GM10266 (cell line): ENCODE results near the gene MCC.
A peak's percentile ranks its signal among the peaks of the same experiment; 100 is the strongest.

Experiments
- DNase-seq: peaks from one replicate; pipeline ENCODE4 v3.0.0; 2012; ENCODE audit errors: extremely low spot score
- TF ChIP-seq, protein P1 (sequence below): IDR thresholded peaks from 2 replicates; pipeline ENCODE4 v1.5.1; 2012; ENCODE audit warnings: mild to moderate bottlenecking, low read depth; ENCODE audit not compliant: control insufficient read depth, insufficient read depth; ENCODE audit errors: missing control alignments

MCC gene

DNA sequence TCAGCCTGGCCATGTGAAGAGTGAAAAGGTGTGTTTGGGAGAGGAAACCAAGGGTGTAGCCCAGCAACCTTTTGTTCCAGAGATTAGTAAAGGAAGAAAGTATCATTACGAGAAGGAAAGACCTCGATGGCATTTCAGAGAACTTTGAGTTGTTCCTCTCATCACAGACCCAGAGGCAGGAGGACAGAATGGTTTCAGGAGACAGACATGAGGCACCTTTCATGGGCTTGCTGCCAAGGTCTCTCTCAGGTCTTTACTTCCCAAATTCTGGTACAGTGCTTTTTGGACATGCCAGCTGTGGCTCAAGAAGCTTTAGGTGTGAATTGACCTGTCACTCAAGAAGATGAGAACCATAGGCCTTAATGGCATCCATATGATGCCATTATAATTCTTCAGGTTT lies 2.8 kb upstream of the MCC start:
- TF ChIP-seq, protein P1, sequence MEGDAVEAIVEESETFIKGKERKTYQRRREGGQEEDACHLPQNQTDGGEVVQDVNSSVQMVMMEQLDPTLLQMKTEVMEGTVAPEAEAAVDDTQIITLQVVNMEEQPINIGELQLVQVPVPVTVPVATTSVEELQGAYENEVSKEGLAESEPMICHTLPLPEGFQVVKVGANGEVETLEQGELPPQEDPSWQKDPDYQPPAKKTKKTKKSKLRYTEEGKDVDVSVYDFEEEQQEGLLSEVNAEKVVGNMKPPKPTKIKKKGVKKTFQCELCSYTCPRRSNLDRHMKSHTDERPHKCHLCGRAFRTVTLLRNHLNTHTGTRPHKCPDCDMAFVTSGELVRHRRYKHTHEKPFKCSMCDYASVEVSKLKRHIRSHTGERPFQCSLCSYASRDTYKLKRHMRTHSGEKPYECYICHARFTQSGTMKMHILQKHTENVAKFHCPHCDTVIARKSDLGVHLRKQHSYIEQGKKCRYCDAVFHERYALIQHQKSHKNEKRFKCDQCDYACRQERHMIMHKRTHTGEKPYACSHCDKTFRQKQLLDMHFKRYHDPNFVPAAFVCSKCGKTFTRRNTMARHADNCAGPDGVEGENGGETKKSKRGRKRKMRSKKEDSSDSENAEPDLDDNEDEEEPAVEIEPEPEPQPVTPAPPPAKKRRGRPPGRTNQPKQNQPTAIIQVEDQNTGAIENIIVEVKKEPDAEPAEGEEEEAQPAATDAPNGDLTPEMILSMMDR: no peak
- no peak for DNase-seq

DNA sequence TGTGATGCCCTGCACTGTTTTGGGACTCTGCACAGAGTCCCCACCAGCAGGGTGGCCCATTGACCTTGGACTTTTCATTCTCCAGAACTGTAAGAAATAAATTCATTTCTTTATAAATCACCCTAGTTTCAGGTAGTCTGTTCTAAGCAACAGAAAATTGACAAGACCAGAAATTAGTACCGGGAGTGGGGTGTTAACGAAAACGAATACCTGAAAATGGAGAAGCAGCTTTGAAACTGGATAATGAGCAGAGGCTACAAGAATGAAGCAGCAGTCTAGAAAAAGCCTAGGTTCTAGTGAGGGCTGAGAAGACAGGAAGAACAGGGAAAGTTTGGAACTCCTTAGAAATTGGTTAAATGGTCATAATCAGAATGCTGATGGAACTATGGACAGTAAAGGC lies 2.1 kb upstream of the MCC start:
- TF ChIP-seq, protein P1: no peak

DNA sequence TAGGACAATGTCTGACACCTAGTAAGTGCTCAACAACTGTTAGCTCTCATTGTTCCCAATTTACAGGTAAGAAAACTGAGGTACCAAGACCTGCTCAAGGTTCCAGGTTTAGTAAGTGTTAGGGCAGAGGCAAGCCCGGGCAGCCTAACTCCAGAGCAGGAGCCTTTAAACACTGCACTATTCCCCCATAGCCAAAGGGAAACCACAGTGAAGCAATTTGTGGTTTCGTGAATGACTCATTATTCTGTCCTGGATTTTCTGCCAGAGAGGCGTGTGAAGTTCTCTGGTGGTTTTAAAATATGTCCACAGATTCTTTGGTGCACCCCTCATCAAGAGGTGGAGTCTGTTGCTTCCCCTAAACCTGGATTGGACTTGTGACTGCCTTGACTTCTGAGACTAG lies 1.0 kb upstream of the MCC start:
- DNase-seq: peak; percentile 27
- TF ChIP-seq, protein P1: no peak

More for the DNA sequence above, 2.1 kb upstream of the MCC start:
- DNase-seq: no peak

DNA sequence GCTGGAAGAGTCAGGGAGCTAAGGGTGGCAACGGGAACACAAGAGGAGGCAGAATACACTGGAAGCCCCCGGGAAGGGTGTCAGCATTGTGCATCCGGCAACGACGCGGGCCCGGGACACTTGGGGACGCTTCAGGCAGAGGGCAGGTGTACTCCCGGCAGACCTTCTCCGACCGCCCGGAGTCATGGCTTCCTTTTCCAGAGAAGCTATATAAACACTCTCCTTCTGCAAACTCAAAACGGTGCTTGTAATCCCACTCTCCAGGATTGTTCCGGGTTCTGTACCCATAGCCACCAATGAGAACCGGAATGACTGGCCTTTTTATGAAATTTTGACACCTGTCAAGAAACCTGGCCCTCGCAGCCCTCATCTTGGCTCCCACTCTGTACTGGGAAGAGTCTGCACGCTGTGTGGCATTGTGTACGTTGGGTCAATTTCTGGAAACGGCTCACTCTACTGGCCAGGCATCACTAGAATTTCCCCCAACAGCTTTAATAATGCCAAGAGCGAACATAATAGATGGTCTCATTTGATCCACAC lies 462 bp upstream of the MCC start:
- DNase-seq: no peak
- TF ChIP-seq, protein P1: no peak

DNA sequence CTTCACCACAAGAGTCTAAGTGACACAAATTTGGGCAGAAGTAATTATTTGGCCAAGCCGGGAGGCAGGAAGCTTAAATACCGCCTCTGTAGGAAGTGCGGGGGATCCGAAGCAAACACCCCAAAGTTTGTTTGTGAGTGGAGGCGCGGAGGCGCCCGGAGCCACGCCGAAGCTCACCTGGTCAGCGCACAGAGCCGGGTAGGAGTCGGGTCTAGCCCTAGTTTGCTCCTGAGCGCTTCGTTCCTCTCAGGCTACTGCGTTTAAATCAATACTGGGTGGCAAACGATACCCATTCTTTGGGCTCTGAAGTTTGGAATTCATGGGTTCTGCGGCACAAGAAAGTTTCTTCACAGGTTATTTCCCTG lies 855 bp downstream of the MCC start:
- TF ChIP-seq, protein P1: no peak
- peak; percentile 29 for DNase-seq

DNA sequence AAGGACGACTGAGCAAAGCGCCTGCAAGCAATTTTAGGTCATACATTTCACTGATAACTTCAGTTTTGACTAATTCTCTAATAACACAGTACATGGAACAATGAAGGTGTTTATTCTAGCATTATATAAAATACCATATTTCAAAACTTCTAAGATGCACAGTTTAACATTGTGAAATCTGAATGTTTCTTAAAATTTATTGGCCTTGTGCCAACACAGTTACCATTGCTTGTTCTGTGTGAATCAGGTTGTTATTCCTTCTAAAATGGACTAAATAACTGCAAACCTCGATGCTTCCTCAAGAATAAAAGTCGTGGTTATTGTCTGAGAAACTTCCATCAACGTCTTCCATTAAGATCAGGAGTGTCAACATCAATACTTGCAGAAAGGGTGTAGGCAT lies 8.0 kb downstream of the MCC start:
- TF ChIP-seq, protein P1: no peak
- DNase-seq: no peak

DNA sequence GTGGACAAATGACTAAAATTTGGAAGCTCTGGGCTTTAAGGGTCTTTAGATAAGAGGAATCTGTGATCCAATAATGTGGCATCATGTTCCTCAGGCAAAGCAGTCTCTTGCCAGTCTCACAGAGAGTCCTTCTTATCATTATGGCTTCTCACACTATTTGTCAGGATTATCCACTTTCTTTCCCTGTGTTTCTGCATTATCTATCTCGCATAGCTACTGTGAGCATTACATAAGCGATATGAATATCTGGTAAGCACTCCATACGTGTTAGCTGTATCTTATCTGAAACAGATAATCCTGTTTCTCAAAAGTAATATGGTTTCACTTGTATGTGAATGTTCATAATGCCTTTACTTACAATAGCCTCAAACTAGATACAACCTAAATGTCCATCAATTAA lies 9.6 kb downstream of the MCC start:
- no peak for DNase-seq
- TF ChIP-seq, protein P1: no peak
